ENCODE measurements around the gene SPATA31D4.

Gene SPATA31D4

DNA sequence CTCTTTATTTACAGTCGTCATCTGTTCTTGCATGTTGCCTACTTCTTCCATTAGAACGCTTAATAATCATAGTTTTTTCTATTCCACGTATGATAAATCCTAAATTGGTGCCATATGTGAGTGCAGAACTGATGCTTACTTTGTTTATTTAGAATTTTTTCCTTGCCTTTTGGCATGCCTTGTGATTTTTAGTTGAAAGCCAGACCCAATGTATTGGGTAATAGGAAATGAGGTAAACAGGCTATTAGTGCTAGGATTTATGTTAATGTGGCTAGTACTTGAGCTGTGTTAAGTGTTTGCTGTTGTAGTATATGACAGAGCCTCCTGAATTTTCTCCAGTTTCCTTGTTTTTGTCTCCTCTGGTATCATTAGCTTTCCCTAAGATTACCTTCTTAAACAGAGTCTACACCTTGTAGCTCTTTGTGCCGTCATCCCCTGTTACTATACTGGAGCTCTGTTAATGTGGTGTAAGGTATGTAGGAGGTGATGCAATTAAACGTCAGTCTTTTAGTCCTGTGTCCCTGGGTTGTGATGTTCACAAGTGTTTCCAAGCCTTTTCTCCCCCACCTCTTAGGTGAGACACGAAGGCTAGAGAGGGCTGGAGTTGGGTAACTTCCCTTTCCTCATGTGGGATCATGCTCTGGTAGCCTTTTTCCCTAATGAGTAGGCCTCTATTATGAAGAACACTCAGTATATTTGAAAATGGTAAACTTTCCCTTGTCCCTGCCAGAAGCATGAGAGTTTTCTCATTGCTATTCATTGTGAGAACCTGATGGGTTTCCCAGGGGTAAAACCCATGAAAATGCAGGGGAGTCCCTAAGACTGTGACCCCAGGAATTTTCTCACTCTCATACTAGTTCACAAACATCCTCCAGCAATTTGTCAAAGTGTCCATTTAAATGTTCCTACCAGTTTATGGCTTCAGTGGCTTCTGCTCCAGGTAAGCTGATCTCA is 36.3 kb downstream of the SPATA31D4 start:
- DNase-seq = no peak

GRCh38 chr9:81968026-81968425 is 39.8 kb downstream of the SPATA31D4 start:
- DNase-seq = no peak

DNA sequence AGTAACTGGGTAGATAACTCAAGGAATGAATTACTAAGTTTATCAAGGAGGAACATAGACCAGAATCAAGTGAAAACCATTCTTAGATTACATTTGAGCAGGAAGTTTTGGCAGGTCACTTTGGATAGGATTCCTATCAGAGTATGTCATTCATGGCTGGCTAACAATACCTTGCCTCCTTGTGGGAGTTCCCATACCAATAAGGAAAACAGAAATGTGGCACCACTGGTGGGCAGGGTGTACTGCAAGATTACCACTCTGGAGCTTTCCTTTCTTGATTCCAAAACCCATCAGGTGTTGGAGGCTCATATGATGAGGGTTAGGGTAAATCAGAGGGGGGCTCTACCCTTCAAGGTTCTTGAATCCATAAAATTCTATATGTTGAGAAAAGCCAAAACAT is 41.7 kb downstream of the SPATA31D4 start:
- no peak for DNase-seq

DNA sequence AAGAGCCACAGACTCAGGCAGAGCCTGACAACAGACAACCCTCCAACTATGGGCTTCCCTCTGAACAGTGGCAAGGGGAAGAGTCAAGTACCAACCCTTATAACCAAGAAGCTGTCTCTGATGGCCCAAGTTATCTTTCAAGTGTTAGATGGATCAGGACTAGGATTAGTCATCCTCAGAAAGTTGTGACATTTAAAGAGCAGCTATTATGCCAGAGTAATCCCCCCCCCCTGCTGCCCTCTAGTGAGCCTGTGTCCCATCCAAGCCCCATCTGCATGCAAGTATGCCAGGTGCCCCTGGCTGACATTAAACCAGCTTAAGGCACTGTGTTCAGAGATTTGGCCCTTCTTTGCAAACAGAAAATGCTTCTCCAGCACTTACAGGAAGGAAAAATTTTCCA is 43.5 kb downstream of the SPATA31D4 start:
- DNase-seq = no peak

DNA sequence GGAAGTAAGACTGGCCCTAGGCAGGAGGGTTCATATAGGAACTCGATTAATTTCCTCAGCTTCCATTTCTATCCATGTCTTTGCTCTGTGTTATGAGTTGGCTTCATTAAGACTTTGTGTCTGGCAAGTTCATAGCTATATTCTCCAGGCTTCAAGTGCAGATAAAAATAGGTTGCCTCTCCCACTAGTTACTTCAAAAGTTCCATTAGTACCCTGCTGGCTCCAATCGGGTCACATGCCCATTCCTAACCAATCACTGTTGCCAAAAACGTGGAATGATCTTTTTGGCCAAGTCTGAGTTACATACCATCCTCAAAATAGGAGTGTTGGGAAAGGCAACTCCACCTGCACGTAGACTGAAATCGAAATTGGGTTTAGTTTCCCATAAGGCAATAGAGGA is 46.5 kb downstream of the SPATA31D4 start:
- no peak for DNase-seq

GRCh38 chr9:81976351-81976750 is 48.1 kb downstream of the SPATA31D4 start:
- no peak for DNase-seq

DNA sequence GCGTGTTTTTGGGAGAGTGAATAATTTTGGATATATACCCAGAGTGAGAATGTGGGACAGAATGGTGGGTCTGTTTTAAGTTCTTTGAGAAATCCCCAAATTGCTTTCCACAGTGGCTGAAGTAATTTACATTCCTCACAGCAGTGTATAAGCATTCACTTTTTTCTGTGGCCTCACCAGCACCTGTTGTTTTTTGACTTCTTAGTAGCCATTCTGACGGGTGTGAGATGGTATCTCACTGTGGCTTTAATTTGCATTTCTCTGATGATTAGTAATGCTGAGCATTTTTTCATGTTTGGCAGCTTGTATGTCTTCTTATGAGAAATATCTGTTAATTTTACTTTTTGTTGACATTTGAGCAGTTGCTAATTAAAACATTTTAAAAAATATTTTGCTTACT is 51.0 kb downstream of the SPATA31D4 start:
- no peak for DNase-seq

DNA sequence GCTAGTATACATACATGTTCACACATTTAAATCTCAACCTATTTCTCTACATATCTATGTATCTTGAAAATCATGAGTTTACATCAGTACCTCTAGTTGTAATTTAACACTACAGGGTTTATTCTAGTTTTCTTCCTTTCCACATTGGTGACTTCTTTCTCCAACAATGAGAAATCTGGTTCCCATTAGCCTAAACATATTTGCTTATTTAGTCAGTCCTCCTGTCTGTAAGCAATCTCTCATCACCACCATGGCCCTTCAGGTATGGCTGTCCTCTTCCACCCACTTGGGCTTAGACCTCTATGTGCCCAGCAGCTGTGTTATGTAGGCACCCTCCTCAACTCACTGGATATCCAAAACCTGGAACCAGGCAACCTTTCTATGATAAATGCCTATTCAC is 52.3 kb downstream of the SPATA31D4 start:
- DNase-seq = no peak

DNA sequence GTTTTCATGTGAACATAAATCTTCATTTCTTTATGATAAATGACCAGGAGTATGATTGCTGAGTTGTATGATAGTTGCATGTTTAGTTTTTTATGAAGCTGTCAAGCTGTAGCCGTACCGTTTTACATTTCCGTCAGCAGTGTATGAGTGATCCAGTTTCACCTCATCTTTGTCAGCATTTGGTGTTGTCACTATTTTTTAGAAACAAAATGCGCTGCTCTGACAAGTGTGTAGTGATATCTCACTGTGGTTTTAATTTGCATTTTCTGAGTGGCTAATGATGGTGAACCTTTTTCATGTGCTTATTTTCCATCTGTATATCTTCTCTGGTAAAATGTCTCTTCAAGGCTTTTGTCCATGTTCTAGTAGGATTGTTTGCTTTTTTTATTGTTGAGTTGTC is 53.7 kb downstream of the SPATA31D4 start:
- DNase-seq = no peak

Data from fibroblast of skin of scalp (primary cell).